Measurements from ENCODE around the gene NACA.
"Not testable (repeated sequence)": the region's sequence is repeated elsewhere in the genome, so short reads cannot be mapped to it uniquely, and the experiment has no call there.

Gene NACA

GRCh38 chr12:56725723-56726102 lies 614 bp upstream of the NACA start:
- DNase-seq (ENCODE audit: extremely low read depth in 1 of 2, low read depth in 1 of 2): no peak

- no peak for DNase-seq (ENCODE audit: extremely low read depth in 1 of 2, low read depth in 1 of 2)
Measured at GRCh38 chr12:56724701-56724971, 463 bp downstream of the NACA start.

GRCh38 chr12:56723889-56724700 lies 1.0 kb downstream of the NACA start:
- DNase-seq (ENCODE audit: extremely low read depth in 1 of 2, low read depth in 1 of 2): no peak

- no peak for DNase-seq (ENCODE audit: extremely low read depth in 1 of 2, low read depth in 1 of 2)
Measured at GRCh38 chr12:56723352-56723751, 1.7 kb downstream of the NACA start.

GRCh38 chr12:56722832-56723231 lies 2.3 kb downstream of the NACA start:
- no peak for DNase-seq (ENCODE audit: extremely low read depth in 1 of 2, low read depth in 1 of 2)

GRCh38 chr12:56721721-56722120 lies 3.4 kb downstream of the NACA start:
- DNase-seq (ENCODE audit: extremely low read depth in 1 of 2, low read depth in 1 of 2): no peak

- DNase-seq (ENCODE audit: extremely low read depth in 1 of 2, low read depth in 1 of 2): no peak
Measured at GRCh38 chr12:56721216-56721615, 3.9 kb downstream of the NACA start.

GRCh38 chr12:56720731-56721151 lies 4.4 kb downstream of the NACA start:
- no peak for DNase-seq (ENCODE audit: extremely low read depth in 1 of 2, low read depth in 1 of 2)

- DNase-seq (ENCODE audit: extremely low read depth in 1 of 2, low read depth in 1 of 2): no peak
Measured at GRCh38 chr12:56719056-56719455, 6.0 kb downstream of the NACA start.

- no peak for DNase-seq (ENCODE audit: extremely low read depth in 1 of 2, low read depth in 1 of 2)
Measured at GRCh38 chr12:56718636-56719035, 6.5 kb downstream of the NACA start.

GRCh38 chr12:56718149-56718548 lies 7.0 kb downstream of the NACA start:
- no peak for DNase-seq (ENCODE audit: extremely low read depth in 1 of 2, low read depth in 1 of 2)

GRCh38 chr12:56716933-56717880 lies 7.9 kb downstream of the NACA start:
- no peak for DNase-seq (ENCODE audit: extremely low read depth in 1 of 2, low read depth in 1 of 2)

GRCh38 chr12:56716458-56716857 lies 8.6 kb downstream of the NACA start:
- no peak for DNase-seq (ENCODE audit: extremely low read depth in 1 of 2, low read depth in 1 of 2)

- no peak for DNase-seq (ENCODE audit: extremely low read depth in 1 of 2, low read depth in 1 of 2)
Measured at GRCh38 chr12:56715798-56716197, 9.3 kb downstream of the NACA start.

GRCh38 chr12:56714431-56714929 lies 10.6 kb downstream of the NACA start:
- no peak for DNase-seq (ENCODE audit: extremely low read depth in 1 of 2, low read depth in 1 of 2)

GRCh38 chr12:56713345-56713744 lies 11.8 kb downstream of the NACA start:
- DNase-seq (ENCODE audit: extremely low read depth in 1 of 2, low read depth in 1 of 2): no peak

- DNase-seq (ENCODE audit: extremely low read depth in 1 of 2, low read depth in 1 of 2): no peak
Measured at GRCh38 chr12:56709759-56710376, 15.2 kb downstream of the NACA start.

- not testable (repeated sequence) for DNase-seq (ENCODE audit: extremely low read depth in 1 of 2, low read depth in 1 of 2)
Measured at GRCh38 chr12:56704522-56704921, 20.6 kb downstream of the NACA start.

GRCh38 chr12:56699020-56699661 lies 26.0 kb downstream of the NACA start:
- DNase-seq (ENCODE audit: extremely low read depth in 1 of 2, low read depth in 1 of 2): no peak

GRCh38 chr12:56695327-56696101 lies 29.6 kb downstream of the NACA start:
- DNase-seq (ENCODE audit: extremely low read depth in 1 of 2, low read depth in 1 of 2): no peak

Measured in activated CD8-positive, alpha-beta memory T cell treated with anti-CD3 and anti-CD28 coated beads for 1 hour (primary cell).